ENCODE data around the gene ABCB10.
"Not testable (repeated sequence)": the region's sequence is repeated elsewhere in the genome, so short reads cannot be mapped to it uniquely, and the experiment has no call there.

ABCB10 gene

GRCh38 chr1:229558460-229559335 lies at the start of gene ABCB10:
Gene ABCB10, minus strand, starts transcription at chr1:229558707. Its CDS starts 55 bp downstream, at chr1:229558652.
- DNase-seq (ENCODE audit: low read depth in 3 of 3), result peak; percentile 81 to 88 (median 81)

- DNase-seq (ENCODE audit: low read depth in 3 of 3), result no peak
Measured at GRCh38 chr1:229607370-229607769, 48.9 kb upstream of the ABCB10 start.

DNA sequence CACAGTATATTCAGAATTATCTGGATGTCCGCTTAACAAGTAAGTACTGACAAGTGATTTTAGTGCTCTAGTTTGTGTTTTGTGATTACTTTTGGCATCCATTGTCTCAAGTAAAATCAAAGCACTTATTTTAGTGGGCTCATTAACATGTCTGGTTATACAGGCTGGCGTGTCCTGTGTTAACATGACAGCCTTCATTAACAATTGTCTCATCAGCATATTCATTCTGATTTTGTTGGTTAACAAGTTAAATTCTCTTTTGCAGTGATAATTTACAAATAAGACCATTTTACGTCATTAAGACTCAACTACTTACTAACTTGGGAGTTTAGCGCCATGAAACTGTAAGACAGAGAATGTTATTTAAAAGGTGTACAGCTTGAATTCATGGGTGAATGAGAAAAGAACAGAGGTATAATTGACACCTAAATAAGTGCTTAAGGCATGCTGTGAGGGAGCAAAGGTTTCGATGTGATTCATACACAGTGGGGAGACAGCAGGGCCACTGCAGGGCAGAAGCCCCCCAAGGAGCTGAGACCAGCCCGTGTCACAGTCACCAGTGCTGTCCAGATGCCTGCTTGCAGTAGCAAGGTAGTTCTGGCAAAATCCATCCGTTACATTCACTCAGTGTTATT lies 45.0 kb upstream of the ABCB10 start:
- DNase-seq (ENCODE audit: low read depth in 3 of 3), result no peak

GRCh38 chr1:229600229-229600628 lies 41.7 kb upstream of the ABCB10 start:
- no peak for DNase-seq (ENCODE audit: low read depth in 3 of 3)

GRCh38 chr1:229599218-229599954 lies 40.9 kb upstream of the ABCB10 start:
- no peak for DNase-seq (ENCODE audit: low read depth in 3 of 3)

GRCh38 chr1:229597877-229598276 lies 39.4 kb upstream of the ABCB10 start:
- DNase-seq (ENCODE audit: low read depth in 3 of 3), result no peak

GRCh38 chr1:229596925-229597699 lies 38.6 kb upstream of the ABCB10 start:
- DNase-seq (ENCODE audit: low read depth in 3 of 3), result no peak

DNA sequence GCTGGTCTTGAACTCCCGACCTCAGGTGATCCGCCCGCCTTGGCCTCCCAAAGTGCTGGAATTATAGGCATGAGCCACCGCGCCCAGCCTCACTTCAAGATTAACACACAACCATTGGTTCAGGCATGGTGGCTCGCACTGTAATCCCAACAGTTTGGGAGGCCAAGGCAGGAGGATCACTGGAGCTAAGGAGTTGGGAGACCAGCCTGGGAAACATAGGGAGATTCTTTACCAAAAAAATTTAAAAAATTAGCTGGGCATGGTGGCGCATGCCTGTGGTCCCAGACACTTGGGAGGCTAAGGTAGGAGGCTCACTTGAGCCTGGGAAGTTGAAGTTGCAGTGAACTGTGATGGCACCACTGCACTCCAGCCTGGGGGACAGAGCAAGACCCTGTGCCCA lies 37.4 kb upstream of the ABCB10 start:
- not testable (repeated sequence) for DNase-seq (ENCODE audit: low read depth in 3 of 3)

DNA sequence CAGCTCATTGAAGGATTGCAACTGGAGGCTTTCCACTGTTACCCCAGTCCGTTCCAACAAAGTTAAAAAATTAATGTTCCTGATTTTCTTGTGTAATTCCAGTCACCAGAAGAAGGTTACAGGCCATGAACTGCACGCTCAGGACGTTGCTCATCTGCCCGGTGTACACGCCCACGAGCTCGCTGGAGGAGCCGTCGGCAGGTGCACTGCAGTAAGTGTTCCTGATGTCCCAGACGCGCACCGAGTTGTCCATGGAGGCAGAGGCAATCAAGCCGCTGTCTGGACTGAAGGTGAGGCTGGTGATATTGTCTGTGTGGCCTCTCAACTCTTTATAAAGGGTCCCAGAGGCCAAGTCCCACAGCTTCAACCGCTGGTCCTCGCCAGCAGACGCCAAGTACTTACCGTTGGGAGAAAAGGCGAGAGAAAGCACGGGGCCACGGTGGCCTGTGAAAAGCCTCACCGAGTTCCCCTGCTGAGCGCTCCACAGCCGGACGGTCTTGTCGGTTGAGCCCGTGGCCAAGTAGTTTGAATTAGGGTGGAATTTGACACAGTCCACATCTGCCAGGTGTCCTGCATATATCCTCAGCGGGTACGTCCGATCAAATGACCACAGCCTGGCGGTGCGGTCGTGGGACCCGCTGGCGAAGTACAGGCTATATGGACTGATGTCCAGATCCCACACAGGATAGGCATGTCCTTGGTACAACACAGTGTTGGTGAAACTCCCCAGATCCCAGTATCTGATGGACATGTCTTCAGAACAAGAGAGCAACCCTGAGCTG lies 35.9 kb upstream of the ABCB10 start:
- no peak for DNase-seq (ENCODE audit: low read depth in 3 of 3)

- DNase-seq (ENCODE audit: low read depth in 3 of 3), result no peak
Measured at GRCh38 chr1:229593800-229594199, 35.3 kb upstream of the ABCB10 start.

- DNase-seq (ENCODE audit: low read depth in 3 of 3), result no peak
Measured at GRCh38 chr1:229590119-229590518, 31.6 kb upstream of the ABCB10 start.

- DNase-seq (ENCODE audit: low read depth in 3 of 3), result no peak
Measured at GRCh38 chr1:229585338-229585737, 26.8 kb upstream of the ABCB10 start.

DNA sequence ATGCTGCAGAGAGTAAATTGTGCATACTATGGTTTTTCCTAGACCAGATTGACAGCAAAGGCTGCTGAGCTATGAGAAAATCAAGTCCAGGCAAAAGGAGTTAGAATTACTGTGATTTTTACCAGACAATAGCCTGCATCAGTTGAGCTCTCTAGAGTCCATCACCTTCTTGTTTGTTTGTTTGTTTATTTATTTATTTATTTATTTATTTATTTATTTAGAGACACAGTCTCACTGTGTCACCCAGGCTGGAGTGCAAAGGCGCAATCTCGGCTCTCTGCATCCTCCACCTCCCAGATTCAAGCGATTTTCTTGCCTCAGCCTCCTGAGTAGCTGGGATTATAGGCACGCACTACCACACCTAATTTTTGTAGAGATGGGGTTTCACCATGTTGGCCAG lies 24.2 kb upstream of the ABCB10 start:
- no peak for DNase-seq (ENCODE audit: low read depth in 3 of 3)

- DNase-seq (ENCODE audit: low read depth in 3 of 3), result no peak
Measured at GRCh38 chr1:229582011-229582694, 23.6 kb upstream of the ABCB10 start.

DNA sequence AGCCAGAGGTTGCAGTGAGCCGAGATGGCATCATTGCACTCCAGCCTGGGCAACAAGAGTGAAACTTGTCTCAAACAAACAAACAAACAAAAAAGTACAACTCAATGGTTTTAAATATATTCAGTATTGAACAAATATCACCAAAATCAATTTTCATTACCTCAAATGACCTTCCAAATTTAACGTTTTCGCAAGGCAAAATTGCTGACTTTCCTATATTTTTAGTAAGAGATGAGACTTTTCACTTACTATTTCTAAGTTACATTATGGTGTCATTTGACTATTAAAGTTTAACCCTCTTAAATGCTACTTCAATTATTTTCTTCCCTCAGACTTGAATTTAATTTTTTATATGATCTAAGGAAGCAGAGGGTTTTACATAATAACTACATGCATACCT lies 23.0 kb upstream of the ABCB10 start:
- no peak for DNase-seq (ENCODE audit: low read depth in 3 of 3)

DNA sequence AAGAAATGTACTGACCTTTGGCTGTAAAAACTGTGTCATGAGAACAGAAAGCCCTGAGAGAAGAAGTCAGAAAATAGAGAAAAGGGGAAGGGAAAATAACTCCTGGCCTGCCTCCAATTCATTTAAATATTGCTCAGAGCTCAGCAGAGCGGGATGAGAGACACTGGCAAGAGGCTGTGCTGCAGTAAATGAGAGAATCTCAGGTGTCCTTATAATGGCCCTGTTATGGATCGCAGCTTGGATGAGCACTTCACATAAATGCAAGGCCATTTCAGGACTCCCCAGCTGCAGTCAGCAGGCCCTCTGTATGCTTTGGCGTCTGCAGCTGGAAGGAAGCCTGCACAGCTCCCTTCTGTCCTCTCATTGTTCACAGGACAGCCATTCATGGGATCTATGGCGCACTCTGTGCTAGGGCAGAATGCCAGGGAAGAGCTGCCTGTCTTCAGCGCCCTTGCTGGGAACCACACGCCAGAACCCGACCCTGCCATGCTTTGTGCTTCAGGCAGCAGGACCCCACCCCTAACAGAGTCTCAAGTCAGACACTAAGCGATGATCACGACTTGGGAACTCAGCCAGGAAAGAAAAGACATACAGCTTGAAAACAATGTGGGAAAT lies 20.7 kb upstream of the ABCB10 start:
- no peak for DNase-seq (ENCODE audit: low read depth in 3 of 3)

- no peak for DNase-seq (ENCODE audit: low read depth in 3 of 3)
Measured at GRCh38 chr1:229578168-229579058, 19.9 kb upstream of the ABCB10 start.

GRCh38 chr1:229574679-229575442 lies 16.4 kb upstream of the ABCB10 start:
- no peak for DNase-seq (ENCODE audit: low read depth in 3 of 3)
